ENCODE results near the gene SLCO4A1.

GRCh38 chr20:62656197-62656918, 14.1 kb downstream of the SLCO4A1 start:
- TF ChIP-seq POLR2A (IDR thresholded peaks at IDR 0.05), result no peak
- TF ChIP-seq CTCF (IDR thresholded peaks at IDR 0.05), result no peak
